GM12874 (cell line): ENCODE measurements around the gene NR6A1.

Source experiments
- TF ChIP-seq, protein P1 (sequence below): IDR thresholded peaks from 2 replicates; pipeline ENCODE4 v1.5.1; 2011; ENCODE audit warnings: low read depth, mild to moderate bottlenecking, control low read depth, low read length, moderate library complexity; ENCODE audit not compliant: insufficient read depth

Gene NR6A1

GRCh38 chr9:124793015-124793541, 22.0 kb upstream of the NR6A1 start:
- TF ChIP-seq, protein P1, sequence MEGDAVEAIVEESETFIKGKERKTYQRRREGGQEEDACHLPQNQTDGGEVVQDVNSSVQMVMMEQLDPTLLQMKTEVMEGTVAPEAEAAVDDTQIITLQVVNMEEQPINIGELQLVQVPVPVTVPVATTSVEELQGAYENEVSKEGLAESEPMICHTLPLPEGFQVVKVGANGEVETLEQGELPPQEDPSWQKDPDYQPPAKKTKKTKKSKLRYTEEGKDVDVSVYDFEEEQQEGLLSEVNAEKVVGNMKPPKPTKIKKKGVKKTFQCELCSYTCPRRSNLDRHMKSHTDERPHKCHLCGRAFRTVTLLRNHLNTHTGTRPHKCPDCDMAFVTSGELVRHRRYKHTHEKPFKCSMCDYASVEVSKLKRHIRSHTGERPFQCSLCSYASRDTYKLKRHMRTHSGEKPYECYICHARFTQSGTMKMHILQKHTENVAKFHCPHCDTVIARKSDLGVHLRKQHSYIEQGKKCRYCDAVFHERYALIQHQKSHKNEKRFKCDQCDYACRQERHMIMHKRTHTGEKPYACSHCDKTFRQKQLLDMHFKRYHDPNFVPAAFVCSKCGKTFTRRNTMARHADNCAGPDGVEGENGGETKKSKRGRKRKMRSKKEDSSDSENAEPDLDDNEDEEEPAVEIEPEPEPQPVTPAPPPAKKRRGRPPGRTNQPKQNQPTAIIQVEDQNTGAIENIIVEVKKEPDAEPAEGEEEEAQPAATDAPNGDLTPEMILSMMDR: no peak

DNA sequence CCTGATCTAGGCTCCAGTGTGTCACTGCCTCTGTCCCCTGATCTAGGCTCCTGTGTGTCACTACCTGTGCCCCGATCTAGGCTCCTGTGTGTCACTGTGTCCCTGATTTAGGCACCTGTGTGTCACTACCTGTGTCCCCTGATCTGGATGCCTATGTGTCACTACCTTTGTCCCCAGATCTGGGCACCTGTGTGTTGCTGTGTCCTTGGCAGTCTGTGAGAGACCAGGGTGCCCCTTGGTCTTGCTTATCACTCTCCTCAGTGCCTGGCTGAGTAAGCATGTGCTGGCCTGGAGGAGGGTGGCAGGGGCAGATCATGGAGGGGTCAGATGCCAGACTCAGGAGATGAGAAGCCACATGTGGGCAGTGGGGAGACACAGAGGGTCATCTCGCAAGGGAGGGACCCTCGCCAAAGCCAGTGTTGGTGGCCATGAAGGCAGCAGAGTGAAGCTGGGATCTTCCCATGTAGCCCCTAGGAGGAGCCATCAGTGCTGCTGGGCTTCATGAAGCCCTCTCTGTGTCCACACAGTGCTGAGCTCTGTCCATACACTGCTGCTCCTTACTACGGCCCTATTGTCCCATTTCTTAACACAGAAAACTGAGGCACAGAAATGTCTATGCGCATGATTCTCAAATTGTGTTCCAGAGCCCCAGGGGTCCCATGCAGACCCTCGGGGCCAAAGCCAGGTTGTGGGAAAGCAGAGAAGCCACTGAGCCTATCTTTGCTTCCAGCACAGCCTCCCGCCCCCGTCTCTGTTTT, 21.3 kb upstream of the NR6A1 start:
- TF ChIP-seq, protein P1: no peak

- TF ChIP-seq, protein P1: no peak
Measured at GRCh38 chr9:124790801-124791505, 19.8 kb upstream of the NR6A1 start.

GRCh38 chr9:124790301-124790700, 19.2 kb upstream of the NR6A1 start:
- TF ChIP-seq, protein P1: no peak

DNA sequence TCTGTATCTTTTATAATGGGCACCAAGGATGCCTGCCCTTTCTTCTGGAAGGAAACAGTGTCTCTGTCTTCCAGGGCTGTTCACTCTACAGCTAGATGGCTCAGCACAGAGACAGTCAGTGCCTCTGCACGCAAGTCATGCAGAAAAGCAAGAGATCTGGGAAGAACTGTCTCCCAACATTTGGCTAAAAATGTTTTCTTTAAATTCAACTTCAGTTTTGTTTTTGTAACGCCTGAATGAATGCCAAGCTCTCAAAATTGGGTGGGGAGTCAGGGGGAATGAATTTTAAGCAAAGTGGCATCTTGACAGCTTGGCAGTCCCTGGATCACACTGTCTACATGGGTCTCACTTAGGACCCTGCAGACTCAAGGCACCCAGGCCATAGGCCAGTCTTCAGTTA, 18.4 kb upstream of the NR6A1 start:
- TF ChIP-seq, protein P1: no peak

GRCh38 chr9:124788542-124789217, 17.6 kb upstream of the NR6A1 start:
- TF ChIP-seq, protein P1: no peak

DNA sequence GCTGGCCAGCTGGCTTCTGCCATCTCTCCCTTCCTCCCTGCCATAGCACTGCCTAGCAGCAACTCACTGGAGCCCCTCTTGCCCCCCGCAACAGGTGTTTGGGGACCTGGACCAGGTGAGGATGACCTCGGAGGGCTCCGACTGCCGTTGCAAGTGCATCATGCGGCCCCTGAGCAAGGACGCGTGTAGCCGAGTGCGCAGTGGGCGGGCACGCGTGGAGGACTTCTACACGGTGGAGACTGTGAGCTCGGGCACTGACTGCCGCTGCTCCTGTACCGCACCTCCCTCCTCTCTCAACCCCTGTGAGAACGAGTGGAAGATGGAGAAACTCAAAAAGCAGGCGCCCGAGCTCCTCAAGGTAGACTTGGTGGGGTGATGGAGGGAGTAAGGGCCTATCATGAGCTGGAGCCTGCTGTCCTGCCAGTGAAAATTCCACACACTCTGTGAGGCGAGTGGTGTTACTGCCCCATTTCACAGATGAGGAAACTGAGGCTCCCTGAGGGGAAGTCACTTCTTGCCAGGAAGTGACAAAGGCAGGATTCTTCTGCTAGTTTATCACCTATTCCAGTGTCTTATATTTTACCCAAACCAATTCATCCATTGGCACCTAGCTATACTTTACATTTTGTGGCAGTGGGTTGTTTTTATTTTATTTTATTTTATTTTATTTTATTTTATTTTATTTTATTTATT, 15.9 kb upstream of the NR6A1 start:
- TF ChIP-seq, protein P1: no peak
